ENCODE measurements around the gene CD1C. TPM values are rescaled to one million over a fixed set of nuclear protein-coding genes. Genes with fewer than 3 reads are reported as not detected.

Gene CD1C
- total and polyA plus RNA-seq, 2 donors from 2014 or later: 0.45 to 4.8 TPM

GRCh38 chr1:158329300-158329699, 39.6 kb downstream of the CD1C start:
- no peaks in the 10 kb centered on the region for H3K36me3 ChIP-seq (ENCODE audit: control insufficient read depth in 2 of 3, insufficient read depth in 3 of 3, low read length in 3 of 3)
- H3K4me1 ChIP-seq (ENCODE audit: control insufficient read depth in 2 of 3, insufficient read depth in 2 of 3, low read depth in 1 of 3, low read length in 3 of 3): no peaks in the 10 kb centered on the region
- no peak overlapping the region for H3K4me3 ChIP-seq (ENCODE audit: low read length in 3 of 3)
- no peaks in the 10 kb centered on the region for H3K27me3 ChIP-seq (ENCODE audit: control insufficient read depth, insufficient read depth, low read length)
- H3K27ac ChIP-seq (ENCODE audit: low read depth in 2 of 2, low read length in 2 of 2): no peak overlapping the region
- H3K9ac ChIP-seq (ENCODE audit: low read length in 3 of 3): no peak overlapping the region
- H3K9me3 ChIP-seq (ENCODE audit: control insufficient read depth in 2 of 3, insufficient read depth in 1 of 3, low read length in 3 of 3): no peaks in the 10 kb centered on the region
- FAIRE-seq (no peak), DNase-seq (no peak)
- intact Hi-C loops (cut with DNase I): no loop called here
- no peak for TF ChIP-seq CTCF (IDR thresholded peaks at IDR 0.05; ENCODE audit: borderline replicate concordance, extremely low read depth, insufficient read depth)

- no peaks in the 10 kb centered on the region for H3K9me3 ChIP-seq (ENCODE audit: control insufficient read depth in 2 of 3, insufficient read depth in 1 of 3, low read length in 3 of 3)
- FAIRE-seq (no peak), DNase-seq (no peak)
- TF ChIP-seq CTCF (IDR thresholded peaks at IDR 0.05; ENCODE audit: borderline replicate concordance, extremely low read depth, insufficient read depth): peak; percentile 7
- H3K4me3 ChIP-seq (ENCODE audit: low read length in 3 of 3): no peak overlapping the region
- H3K9ac ChIP-seq (ENCODE audit: low read length in 3 of 3): no peak overlapping the region
- intact Hi-C loops (cut with DNase I): no loop called here
- no peak overlapping the region for H3K27ac ChIP-seq (ENCODE audit: low read depth in 2 of 2, low read length in 2 of 2)
- H3K36me3 ChIP-seq (ENCODE audit: control insufficient read depth in 2 of 3, insufficient read depth in 3 of 3, low read length in 3 of 3): no peaks in the 10 kb centered on the region
- H3K4me1 ChIP-seq (ENCODE audit: control insufficient read depth in 2 of 3, insufficient read depth in 2 of 3, low read depth in 1 of 3, low read length in 3 of 3): no peaks in the 10 kb centered on the region
- no peaks in the 10 kb centered on the region for H3K27me3 ChIP-seq (ENCODE audit: control insufficient read depth, insufficient read depth, low read length)
Observed at GRCh38 chr1:158329733-158330132, 40.0 kb downstream of the CD1C start.

GRCh38 chr1:158330391-158331105, 40.8 kb downstream of the CD1C start:
- TF ChIP-seq CTCF (IDR thresholded peaks at IDR 0.05; ENCODE audit: borderline replicate concordance, extremely low read depth, insufficient read depth): no peak
- no peaks in the 10 kb centered on the region for H3K36me3 ChIP-seq (ENCODE audit: control insufficient read depth in 2 of 3, insufficient read depth in 3 of 3, low read length in 3 of 3)
- no peak for DNase-seq
- no peak overlapping the region for H3K4me3 ChIP-seq (ENCODE audit: low read length in 3 of 3)
- no peaks in the 10 kb centered on the region for H3K27me3 ChIP-seq (ENCODE audit: control insufficient read depth, insufficient read depth, low read length)
- H3K9ac ChIP-seq (ENCODE audit: low read length in 3 of 3): no peak overlapping the region
- no peak for FAIRE-seq
- no peak overlapping the region for H3K27ac ChIP-seq (ENCODE audit: low read depth in 2 of 2, low read length in 2 of 2)
- no peaks in the 10 kb centered on the region for H3K4me1 ChIP-seq (ENCODE audit: control insufficient read depth in 2 of 3, insufficient read depth in 2 of 3, low read depth in 1 of 3, low read length in 3 of 3)
- no peaks in the 10 kb centered on the region for H3K9me3 ChIP-seq (ENCODE audit: control insufficient read depth in 2 of 3, insufficient read depth in 1 of 3, low read length in 3 of 3)
- intact Hi-C loops (cut with DNase I): no loop called here

DNA sequence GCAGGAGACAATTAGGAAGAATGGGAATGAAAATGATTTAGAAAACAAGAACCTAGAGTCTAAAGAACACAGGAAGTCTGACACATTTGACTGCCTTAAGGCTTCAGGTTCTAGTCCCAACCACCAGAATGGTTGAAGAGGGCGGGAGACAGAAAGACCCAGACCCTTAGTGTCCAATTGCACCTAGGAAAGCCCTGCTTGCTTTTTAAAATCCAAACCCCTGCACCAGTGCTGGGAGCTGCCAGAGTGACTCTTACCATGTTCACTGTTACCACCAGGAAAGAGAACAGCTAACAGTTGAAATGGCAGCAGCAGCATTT, 41.3 kb downstream of the CD1C start:
- FAIRE-seq (no peak), DNase-seq (no peak)
- H3K27ac ChIP-seq (ENCODE audit: low read depth in 2 of 2, low read length in 2 of 2): no peak overlapping the region
- TF ChIP-seq CTCF (IDR thresholded peaks at IDR 0.05; ENCODE audit: borderline replicate concordance, extremely low read depth, insufficient read depth): no peak
- intact Hi-C loops (cut with DNase I): no loop called here
- H3K9me3 ChIP-seq (ENCODE audit: control insufficient read depth in 2 of 3, insufficient read depth in 1 of 3, low read length in 3 of 3): no peaks in the 10 kb centered on the region
- no peaks in the 10 kb centered on the region for H3K4me1 ChIP-seq (ENCODE audit: control insufficient read depth in 2 of 3, insufficient read depth in 2 of 3, low read depth in 1 of 3, low read length in 3 of 3)
- no peak overlapping the region for H3K9ac ChIP-seq (ENCODE audit: low read length in 3 of 3)
- H3K36me3 ChIP-seq (ENCODE audit: control insufficient read depth in 2 of 3, insufficient read depth in 3 of 3, low read length in 3 of 3): no peaks in the 10 kb centered on the region
- no peaks in the 10 kb centered on the region for H3K27me3 ChIP-seq (ENCODE audit: control insufficient read depth, insufficient read depth, low read length)
- H3K4me3 ChIP-seq (ENCODE audit: low read length in 3 of 3): no peak overlapping the region

Data from kidney (tissue), 14 donors.